GM19240 (cell line): ENCODE measurements around the gene ARFGEF3.
"Not testable (repeated sequence)": the region's sequence is repeated elsewhere in the genome, so short reads cannot be mapped to it uniquely, and the experiment has no call there.

Source experiments
- DNase-seq: peaks from one replicate; pipeline ENCODE4 v3.0.0; 2011; ENCODE audit warnings: low spot score; ENCODE audit not compliant: insufficient read length

Gene ARFGEF3, protein sequence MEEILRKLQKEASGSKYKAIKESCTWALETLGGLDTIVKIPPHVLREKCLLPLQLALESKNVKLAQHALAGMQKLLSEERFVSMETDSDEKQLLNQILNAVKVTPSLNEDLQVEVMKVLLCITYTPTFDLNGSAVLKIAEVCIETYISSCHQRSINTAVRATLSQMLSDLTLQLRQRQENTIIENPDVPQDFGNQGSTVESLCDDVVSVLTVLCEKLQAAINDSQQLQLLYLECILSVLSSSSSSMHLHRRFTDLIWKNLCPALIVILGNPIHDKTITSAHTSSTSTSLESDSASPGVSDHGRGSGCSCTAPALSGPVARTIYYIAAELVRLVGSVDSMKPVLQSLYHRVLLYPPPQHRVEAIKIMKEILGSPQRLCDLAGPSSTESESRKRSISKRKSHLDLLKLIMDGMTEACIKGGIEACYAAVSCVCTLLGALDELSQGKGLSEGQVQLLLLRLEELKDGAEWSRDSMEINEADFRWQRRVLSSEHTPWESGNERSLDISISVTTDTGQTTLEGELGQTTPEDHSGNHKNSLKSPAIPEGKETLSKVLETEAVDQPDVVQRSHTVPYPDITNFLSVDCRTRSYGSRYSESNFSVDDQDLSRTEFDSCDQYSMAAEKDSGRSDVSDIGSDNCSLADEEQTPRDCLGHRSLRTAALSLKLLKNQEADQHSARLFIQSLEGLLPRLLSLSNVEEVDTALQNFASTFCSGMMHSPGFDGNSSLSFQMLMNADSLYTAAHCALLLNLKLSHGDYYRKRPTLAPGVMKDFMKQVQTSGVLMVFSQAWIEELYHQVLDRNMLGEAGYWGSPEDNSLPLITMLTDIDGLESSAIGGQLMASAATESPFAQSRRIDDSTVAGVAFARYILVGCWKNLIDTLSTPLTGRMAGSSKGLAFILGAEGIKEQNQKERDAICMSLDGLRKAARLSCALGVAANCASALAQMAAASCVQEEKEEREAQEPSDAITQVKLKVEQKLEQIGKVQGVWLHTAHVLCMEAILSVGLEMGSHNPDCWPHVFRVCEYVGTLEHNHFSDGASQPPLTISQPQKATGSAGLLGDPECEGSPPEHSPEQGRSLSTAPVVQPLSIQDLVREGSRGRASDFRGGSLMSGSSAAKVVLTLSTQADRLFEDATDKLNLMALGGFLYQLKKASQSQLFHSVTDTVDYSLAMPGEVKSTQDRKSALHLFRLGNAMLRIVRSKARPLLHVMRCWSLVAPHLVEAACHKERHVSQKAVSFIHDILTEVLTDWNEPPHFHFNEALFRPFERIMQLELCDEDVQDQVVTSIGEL (N-terminal part only)

DNA sequence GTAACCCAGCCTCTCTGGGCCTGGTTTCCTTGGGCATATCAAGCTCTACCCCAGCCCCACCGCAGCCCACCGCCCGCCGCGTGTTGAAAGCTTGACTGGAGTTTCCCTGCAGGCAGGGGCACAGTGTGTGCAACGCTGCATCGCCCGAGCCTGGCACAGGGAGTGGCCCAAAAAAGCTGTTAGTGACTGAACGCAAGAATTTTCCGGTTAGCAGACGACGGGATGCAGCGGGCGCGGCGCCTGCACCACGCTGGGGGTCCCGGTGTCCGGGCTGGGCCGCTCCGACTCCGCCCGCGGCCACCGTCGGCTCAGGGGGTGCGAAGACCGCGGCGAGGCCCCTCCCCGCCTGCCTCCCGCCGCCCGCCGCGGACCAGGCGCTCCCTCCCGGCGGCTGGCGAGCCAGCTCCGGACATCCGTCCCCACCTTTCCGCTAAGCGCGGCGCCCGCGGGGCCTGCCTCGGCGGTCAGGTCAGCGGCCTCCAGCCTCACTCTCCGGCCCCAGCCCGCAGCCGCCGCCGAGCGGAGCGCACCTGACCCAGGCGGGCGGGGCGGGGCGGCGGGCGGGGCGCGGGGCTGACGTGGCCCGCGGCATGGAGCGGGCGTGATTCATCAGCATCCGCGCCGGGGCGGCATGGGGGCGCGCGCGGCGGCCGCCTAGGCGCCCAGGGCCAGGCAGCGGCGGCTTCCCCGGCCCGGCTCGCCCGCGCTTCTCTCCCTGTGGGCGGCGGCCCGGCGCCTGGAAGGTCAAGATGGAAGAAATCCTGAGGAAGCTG, at the start of gene ARFGEF3:
Gene ARFGEF3, plus strand, starts transcription at position 602 of the 773 bp plus-strand sequence. Its CDS starts 148 bp downstream, at position 750.
- DNase-seq: no peak

DNA sequence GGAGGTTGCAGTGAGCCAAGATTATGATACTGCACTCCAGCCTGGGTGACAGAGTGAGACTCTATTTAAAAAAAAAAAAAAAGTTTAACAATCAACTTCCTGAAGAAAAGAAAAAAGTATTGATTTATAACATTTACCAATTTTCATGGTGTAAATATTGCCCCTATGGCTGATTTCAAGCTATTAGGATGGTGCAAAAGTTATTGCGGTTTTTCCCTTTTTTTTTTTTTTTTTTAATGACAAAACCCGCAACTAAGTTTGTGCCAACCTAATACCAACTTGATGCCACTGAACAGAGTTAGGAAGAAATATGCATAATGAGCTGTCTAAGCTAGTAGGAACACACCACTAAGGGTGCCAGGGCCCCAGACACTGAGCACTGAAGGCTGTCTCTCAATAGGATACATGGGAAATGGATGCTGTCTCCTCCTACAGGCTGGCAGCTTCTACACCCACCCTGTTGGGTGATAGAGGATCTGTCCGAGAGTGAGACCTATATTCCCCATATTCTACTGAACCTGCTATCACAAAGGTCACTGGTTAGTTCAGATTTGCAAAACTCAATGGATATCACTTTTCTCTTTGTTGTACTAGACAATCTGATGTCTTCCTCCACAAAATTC, 48.0 kb upstream of the ARFGEF3 start:
- DNase-seq: no peak

DNA sequence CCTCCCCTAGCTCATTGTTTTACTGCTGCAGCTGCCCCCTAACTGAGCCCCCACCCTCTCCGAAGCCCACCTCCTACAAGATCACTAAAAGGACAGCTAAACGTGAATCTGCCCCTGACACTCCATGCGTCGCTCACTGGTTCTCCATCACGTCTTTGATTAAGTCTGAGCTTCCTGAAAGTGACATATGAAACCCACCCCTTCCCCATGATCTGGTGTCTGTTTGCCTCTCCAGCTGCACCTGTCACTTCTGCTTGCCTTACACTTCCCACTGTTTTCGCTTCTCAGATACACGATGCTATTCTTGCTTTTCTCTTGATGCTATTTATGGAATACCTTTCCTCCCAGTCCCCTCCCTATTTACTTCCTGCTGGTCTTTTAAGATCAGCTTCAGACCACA, 46.5 kb upstream of the ARFGEF3 start:
- no peak for DNase-seq

DNA sequence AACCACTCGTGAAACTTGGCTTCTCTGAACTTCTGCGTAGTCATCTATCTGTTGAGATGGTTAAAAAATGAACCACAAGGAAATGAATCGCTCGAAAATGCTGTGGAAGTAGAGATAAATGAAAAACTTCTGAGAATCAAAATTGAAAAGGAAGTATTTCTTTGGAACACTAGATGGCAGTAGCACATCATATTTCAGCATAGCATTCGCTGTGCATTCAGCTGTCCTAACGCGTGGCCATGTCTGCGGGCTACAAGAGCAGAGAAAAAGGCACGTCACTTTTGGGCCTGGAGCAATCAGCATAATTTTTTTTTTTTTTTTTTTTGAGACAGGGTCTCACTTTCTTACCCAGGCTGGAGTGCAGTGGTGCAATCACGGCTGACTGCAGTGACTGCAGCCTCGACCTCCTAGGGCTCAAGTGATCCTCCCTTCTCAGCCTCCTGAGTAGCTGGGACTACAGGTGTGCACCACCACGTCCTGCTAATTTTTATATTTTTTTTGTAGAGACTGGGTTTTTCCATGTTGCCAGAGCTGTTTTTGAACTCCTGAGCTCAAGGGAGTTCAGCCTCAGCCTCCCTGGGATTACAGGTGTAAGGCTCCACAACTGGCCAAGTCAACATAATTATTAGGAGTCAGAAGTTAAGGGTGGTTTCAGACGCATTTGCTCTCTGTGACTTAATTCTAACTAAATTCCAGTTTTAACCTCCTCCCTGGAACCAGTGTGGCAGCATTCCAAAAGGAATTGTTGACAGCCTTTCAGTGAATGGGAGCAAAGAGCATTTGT, 45.7 kb upstream of the ARFGEF3 start:
- DNase-seq: peak; percentile 45

DNA sequence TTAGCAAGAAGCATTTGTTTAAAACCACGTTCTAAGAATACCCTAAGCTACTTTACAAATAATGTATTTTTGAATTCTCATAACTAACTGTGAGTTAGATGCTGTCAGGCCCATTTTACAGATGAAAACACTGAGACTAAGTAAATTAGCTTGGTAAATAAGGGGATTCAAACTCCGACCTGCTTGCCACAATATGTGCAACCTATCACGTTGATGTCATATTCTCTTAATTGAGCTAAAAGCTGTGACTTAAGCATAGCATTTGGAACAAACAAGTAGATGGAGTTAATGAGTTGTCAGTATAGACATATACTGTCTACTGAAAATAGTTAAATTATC, 45.1 kb upstream of the ARFGEF3 start:
- DNase-seq: no peak

DNA sequence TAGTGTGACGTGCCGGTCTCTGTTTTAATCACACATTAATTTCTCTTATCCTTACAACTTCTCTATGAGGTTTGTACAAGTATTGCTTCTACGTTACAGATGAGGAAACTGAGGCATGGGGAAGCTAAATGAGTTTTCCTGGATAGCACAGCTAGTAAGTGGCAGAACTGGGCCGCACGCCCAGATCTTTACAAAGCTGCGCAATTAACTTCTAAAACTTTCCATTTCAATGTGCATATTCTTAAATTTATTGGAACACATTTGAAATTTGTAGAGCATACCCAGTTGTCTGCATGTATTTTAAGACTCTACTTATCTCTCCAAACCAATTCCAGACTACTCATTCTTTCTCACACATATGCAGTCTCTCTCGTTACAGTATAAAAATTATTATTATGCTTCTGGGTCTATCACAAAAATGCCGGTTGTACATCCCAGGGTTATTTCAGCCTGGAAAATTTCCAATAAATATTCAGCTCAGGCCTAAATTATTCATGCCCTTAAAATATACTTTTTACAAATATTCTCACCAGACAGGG, 44.3 kb upstream of the ARFGEF3 start:
- DNase-seq: no peak

DNA sequence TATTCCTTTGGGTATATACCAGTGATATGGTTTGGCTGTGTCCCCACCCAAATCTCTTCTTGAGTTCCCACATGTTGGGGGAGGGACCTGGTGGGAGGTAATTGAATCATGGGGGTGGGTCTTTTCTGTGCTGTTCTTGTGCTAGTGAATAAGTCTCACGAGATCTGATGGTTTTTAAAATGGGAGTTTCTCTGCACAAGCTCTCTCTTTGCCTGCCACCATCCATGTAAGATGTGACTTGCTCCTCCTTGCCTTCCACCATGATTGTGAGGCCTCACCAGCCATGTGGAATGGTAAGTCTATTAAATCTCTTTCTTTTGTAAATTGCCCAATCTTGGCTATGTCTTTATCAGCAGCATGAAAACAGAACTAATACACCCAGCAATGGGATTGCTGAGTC, 42.5 kb upstream of the ARFGEF3 start:
- not testable (repeated sequence) for DNase-seq

DNA sequence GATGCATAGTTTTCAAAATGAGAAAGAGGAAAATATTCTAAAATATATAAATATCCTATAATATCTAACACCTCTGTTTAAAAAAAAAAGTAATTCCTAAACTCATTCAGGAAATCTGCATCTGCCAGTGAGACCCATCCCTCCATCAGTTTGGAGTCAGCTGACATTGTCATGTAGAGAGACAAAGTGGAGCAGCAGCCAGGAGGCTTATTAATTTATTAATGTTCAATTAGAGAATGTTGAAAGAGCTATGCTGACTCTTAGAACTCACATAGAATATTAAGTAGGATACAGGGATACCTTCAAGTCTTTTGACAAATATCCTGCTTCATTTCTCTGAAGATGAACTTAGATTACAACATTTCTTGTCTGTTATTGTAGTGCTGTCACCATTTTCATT, 41.8 kb upstream of the ARFGEF3 start:
- DNase-seq: no peak

DNA sequence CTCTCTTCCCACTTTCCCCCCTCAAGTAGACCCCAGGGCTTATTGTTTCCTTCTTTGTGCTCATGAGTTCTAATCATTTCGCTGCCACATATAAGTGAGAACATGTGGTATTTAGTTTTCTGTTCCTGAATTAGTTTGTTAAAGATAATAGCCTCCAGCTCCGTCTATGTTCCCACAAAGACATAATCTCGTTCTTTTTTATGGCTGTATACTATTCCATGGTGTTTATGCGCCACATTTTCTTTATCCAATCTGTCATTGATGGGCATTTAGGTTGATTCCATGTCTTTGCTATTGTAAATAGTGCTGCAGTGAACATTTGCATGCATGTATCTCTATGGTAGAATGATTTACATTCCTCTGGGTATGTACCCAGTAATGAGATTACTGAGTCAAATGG, 37.6 kb upstream of the ARFGEF3 start:
- no peak for DNase-seq

DNA sequence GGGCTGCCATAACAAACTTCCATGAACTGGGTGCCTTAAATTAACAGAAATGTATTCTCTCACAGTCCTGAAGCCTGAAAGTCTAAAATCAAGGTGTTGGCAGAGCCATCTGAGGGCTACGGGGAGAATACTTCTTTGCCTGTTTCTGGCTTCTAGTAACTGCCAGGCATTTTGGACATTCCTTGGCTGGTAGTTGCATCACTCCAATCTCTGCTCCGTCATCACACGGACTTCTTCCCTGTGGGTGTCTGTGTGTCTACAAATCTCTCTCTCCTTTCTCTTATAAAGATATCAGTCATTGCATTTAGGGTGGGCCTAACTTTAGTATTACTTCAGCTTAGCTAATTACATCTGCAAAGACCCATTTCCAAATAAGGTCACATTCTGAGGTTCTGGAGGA, 33.6 kb upstream of the ARFGEF3 start:
- no peak for DNase-seq

DNA sequence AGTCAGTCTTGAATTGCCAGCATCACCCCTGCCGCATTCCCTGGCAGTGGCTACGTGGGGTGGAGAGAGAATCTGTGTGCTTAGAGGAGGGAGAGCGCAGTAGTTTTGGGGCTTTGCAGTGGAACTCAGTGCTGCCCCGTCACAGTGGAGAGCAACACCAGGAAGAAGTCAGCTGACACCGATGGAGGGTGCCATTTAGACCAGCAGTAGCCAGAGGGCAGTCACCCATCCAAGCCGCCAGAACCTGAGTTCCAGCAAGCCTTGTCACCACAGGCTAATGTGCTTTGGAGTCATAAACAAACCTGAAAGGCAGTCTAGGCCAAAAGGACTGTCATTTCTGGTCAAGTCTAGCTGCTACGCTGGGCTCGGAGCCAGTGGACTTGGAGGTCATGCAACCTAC, 32.5 kb upstream of the ARFGEF3 start:
- DNase-seq: no peak

DNA sequence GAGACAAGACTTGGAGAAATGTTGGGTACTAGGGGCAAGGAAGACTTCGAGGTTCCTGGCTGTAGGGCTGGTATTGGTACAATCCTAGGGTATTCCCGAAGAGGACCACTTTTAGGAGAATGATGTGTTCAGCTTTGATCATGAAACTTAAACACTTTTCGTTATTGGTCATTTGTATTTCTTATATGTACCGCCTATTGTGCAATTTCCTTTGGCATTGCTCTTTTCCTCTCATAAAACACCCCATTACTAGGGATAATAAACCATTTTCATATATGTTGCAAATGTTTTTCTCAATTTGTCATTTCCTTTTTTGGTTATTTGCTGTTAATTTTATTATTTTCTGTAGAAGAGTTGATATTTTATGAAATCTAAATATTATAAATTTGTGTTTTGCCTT, 18.9 kb upstream of the ARFGEF3 start:
- DNase-seq: no peak

DNA sequence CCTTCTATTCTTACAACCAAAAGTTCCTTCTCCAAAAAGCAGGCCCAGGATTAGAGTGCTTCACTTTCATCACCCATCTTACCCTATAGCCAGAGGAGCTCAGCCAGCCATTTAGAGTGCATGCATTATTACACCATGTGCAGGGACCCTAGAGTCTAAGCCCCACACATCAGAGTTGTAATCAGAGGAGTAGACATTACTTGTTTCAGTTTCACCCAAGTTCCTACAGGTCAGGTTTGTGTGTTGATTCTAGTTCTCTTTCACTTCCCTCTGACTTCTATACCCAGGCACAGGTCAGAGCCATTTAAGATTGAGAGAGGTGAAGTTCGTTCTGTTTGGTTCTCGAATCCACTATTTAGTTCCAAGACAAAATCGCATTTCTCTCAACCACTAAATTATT, 16.3 kb upstream of the ARFGEF3 start:
- DNase-seq: no peak

DNA sequence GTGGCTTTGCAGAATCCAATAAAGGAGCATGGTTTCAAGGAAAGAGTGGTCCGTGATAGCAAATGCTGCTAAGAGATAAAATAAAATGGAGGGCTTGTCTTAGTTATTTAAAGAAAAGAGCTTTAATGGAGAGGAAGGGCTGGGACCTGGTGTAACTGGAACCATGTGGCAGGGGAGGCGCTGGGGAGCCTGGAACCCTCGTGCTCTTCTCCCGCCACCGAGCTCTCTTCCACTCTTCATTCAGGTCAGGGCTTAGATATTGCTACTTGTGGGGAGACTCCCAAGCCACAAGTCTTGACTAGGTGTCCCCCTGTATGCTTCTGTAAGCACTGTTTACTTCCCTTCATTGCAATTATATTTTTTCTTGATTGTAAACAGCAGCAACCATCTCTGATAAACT, 15.2 kb upstream of the ARFGEF3 start:
- DNase-seq: no peak

DNA sequence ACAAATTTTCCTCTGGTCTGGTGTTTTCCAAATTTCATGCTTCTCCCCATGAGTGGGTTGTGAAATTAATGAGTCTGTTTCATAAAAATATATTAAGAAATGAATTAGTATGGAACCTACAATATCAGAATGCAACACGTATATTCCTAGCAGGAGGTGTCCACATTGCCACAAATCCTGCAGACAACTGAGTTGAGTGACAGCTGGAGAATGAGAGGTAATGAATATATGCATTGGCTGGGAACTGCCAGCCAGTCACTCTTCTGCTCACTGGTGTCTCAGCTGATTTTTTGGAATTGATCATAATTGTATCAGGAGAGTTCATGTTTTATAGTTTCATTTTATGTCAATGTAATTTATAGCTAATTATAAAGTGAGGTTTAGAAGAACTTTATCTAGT, 6.3 kb upstream of the ARFGEF3 start:
- no peak for DNase-seq

DNA sequence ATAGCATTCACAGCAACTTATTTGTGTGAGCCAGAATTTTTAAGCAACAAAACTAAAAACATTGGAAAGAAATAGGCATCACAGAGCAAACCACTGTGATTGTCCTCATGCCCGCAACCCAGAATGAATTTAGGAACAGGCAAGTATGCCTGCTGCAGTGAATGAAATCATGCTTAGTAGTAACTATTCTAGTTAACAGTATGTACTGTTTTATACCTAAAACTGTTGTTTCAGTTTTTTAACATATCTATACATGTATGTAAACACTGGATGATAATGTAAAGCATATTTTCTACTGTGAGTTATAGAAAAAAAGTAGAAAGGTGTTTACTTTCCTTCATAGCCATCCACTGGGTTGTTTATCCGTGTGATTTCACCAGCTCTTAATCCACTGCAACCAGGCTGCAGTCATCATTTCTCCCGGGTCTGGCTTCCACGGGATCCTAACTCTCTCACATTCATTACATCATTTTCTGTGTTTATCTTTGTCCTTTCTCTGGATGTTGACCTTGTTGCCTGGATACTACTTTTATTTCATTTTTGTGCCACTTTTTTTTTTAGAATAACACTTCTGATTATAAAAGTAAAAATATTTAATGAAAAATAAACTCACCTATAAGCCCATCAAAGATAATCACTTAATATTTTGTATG, 3.6 kb upstream of the ARFGEF3 start:
- DNase-seq: no peak

DNA sequence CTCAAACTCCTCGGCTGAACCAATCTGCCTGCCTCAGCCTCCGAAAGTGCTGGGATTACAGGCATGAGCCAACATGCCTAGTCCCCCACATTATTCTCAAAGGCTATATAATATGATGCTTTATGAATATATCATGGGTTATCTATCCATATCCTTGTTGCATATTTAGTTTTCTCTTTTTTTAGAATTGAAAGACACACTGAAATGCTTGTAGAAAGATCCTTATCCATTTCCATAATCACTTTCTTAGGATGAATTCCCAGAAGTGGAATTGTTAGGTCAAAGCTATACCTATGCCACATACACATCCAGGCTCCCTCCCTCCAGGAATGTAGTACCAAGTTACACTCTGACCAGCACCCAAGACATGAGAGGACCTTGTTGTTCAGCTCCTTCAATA, 2.5 kb upstream of the ARFGEF3 start:
- DNase-seq: no peak

DNA sequence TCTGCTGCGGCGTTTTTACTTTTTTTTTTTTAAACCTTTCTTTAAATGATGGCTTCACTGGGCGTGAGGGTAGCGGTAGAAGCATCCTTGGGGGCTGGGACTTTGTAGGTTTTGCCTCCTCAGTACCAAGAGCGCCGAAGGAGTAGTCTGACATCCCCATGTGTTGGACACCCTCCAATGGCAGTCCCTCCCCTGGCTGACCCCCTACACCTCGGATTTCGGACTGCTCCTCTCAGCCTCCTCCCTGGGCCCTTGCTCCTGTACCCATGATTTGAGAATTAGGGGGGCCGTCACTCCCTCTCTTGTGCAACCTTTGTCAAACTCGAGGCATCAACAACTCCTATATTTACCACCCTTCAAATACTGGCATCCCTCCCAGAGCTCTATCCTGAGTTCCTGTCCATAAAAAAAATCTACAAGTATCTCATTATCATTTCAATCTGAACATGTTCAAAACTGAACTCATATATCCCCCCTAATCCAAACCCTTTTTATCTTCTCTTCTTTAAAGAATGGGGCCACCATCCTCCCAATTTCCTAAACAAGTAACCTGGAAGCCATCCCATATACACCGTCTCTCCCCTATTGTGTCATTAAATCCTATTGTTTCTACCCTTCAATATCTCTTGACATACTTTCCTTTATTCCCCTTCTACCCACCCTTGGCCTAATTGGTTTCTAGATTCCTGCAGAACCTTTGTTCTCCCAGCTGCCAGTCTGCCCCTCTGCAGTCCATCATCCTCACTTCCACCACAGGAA, 1.2 kb upstream of the ARFGEF3 start:
- no peak for DNase-seq

DNA sequence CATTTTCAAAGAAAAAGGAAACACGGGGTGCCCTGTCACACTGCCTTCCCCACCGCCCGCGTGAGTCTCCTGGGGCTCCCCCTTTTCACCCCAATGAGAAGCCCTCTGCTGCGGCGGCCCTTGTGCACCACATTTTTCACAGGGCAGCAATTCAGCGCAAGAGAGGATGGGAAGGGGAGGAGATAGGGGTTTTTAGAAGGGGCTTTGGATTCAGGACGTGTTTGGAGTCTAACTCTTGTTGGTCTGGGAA, 726 bp upstream of the ARFGEF3 start:
- DNase-seq: no peak
